KMS-11 (cell line): ENCODE measurements around the gene RNF214.
A peak's percentile ranks its signal among the peaks of the same experiment; 100 is the strongest.

ENCODE experiments used
- H2AFZ ChIP-seq: fragments of 200-600 bp; sonication (generic); 2 replicates; pipeline ENCODE4 v1.6.1; 2016; ENCODE audit warnings: antibody characterized with exemption, mixed run types, low read depth
- H3K27ac ChIP-seq: fragments of 200-600 bp; sonication (generic); 2 replicates; pipeline ENCODE4 v1.6.1; 2016; ENCODE audit warnings: mild to moderate bottlenecking, mixed run types
- H3K27me3 ChIP-seq: fragments of 200-600 bp; sonication (generic); 2 replicates; pipeline ENCODE4 v1.6.1; 2017; ENCODE audit warnings: mild to moderate bottlenecking, low read depth, mixed run types, moderate library complexity; ENCODE audit not compliant: insufficient read depth
- H3K36me3 ChIP-seq: fragments of 200-600 bp; sonication (generic); 2 replicates; pipeline ENCODE4 v1.6.1; 2017; ENCODE audit warnings: mild to moderate bottlenecking, mixed run types; ENCODE audit not compliant: insufficient read depth
- H3K4me1 ChIP-seq: fragments of 200-600 bp; sonication (generic); 2 replicates; pipeline ENCODE4 v1.6.1; 2016; ENCODE audit warnings: mild to moderate bottlenecking, low read depth, mixed run types; ENCODE audit not compliant: poor library complexity, severe bottlenecking
- H3K4me2 ChIP-seq: fragments of 200-600 bp; sonication (generic); 2 replicates; pipeline ENCODE4 v1.7.0; 2016; ENCODE audit warnings: mild to moderate bottlenecking, mixed run types
- H3K4me3 ChIP-seq: fragments of 200-600 bp; sonication (generic); IDR thresholded peaks from 2 replicates; pipeline ENCODE4 v1.6.1; 2017; ENCODE audit warnings: low read depth, low read length, mixed read lengths; ENCODE audit not compliant: insufficient read depth
- H3K79me2 ChIP-seq: fragments of 200-600 bp; sonication (generic); 2 replicates; pipeline ENCODE4 v1.6.1; 2016; ENCODE audit warnings: low read depth, mixed run types; ENCODE audit not compliant: insufficient read depth
- H3K9ac ChIP-seq: fragments of 200-600 bp; sonication (generic); 2 replicates; pipeline ENCODE4 v1.6.1; 2016; ENCODE audit warnings: mild to moderate bottlenecking, mixed run types
- H4K20me1 ChIP-seq: fragments of 200-600 bp; sonication (generic); 2 replicates; pipeline ENCODE4 v1.6.1; 2016; ENCODE audit warnings: mild to moderate bottlenecking, mixed run types; ENCODE audit not compliant: insufficient read depth
- CTCF ChIP-seq: fragments of 200-600 bp; sonication (generic); conservative IDR thresholded peaks from 2 replicates; pipeline ENCODE4 v1.6.1; 2017; ENCODE audit warnings: low read depth, mild to moderate bottlenecking, antibody characterized with exemption, low read length, moderate library complexity, mixed read lengths

Gene RNF214

GRCh38 chr11:117328375-117329010 is 96.0 kb downstream of the RNF214 start:
- peak overlapping the region; percentile 76 for H3K4me2 ChIP-seq
- peak overlapping the region; percentile 66; the same call in 1 of the 2 replicates for H3K9ac ChIP-seq
- no peaks in the 10 kb centered on the region for H4K20me1 ChIP-seq
- no peaks in the 10 kb centered on the region for H3K36me3 ChIP-seq
- H3K27ac ChIP-seq, result peak overlapping the region; percentile 58; the same call in 1 of the 2 replicates
- H3K4me1 ChIP-seq, result peaks cover 5% of the 10 kb centered on the region
- peak overlapping the region; percentile 63 for H2AFZ ChIP-seq
- TF ChIP-seq CTCF, result no peak
- H3K4me3 ChIP-seq, result no peak overlapping the region
- no peaks in the 10 kb centered on the region for H3K27me3 ChIP-seq
- no peaks in the 10 kb centered on the region for H3K79me2 ChIP-seq

- no peak overlapping the region for H3K4me2 ChIP-seq
- H3K36me3 ChIP-seq, result no peaks in the 10 kb centered on the region
- no peak overlapping the region for H3K4me3 ChIP-seq
- H3K9ac ChIP-seq, result no peak overlapping the region
- TF ChIP-seq CTCF, result no peak
- H2AFZ ChIP-seq, result no peak overlapping the region
- no peak overlapping the region for H3K27ac ChIP-seq
- H4K20me1 ChIP-seq, result no peaks in the 10 kb centered on the region
- H3K27me3 ChIP-seq, result no peaks in the 10 kb centered on the region
- peaks cover 6% of the 10 kb centered on the region for H3K4me1 ChIP-seq
- no peaks in the 10 kb centered on the region for H3K79me2 ChIP-seq
Measured at GRCh38 chr11:117332843-117333242, 100.4 kb downstream of the RNF214 start.

GRCh38 chr11:117333917-117334316 is 101.4 kb downstream of the RNF214 start:
- no peak overlapping the region for H3K4me3 ChIP-seq
- H3K27ac ChIP-seq, result no peak overlapping the region
- no peak overlapping the region for H3K9ac ChIP-seq
- H2AFZ ChIP-seq, result no peak overlapping the region
- peaks cover 6% of the 10 kb centered on the region for H3K4me1 ChIP-seq
- H4K20me1 ChIP-seq, result no peaks in the 10 kb centered on the region
- H3K79me2 ChIP-seq, result no peaks in the 10 kb centered on the region
- H3K4me2 ChIP-seq, result no peak overlapping the region
- TF ChIP-seq CTCF, result no peak
- no peaks in the 10 kb centered on the region for H3K27me3 ChIP-seq
- H3K36me3 ChIP-seq, result no peaks in the 10 kb centered on the region

GRCh38 chr11:117334896-117335295 is 102.4 kb downstream of the RNF214 start:
- Histone ChIP-seq H3K9ac (no peak overlapping the region), H3K36me3 (no peaks in the 10 kb centered on the region), H3K4me2 (no peak overlapping the region), H3K27ac (no peak overlapping the region), H2AFZ (no peak overlapping the region), H3K27me3 (no peaks in the 10 kb centered on the region), H3K79me2 (no peaks in the 10 kb centered on the region), H3K4me1 (peaks cover 6% of the 10 kb centered on the region), H3K4me3 (no peak overlapping the region), H4K20me1 (no peaks in the 10 kb centered on the region)
- TF ChIP-seq CTCF, result no peak
